IMR-90 (cell line): ENCODE measurements around the gene LILRB1. TPM values are rescaled to one million over a fixed set of nuclear protein-coding genes. Genes with fewer than 3 reads are reported as not detected.
A peak's percentile ranks its signal among the peaks of the same experiment; 100 is the strongest.

ENCODE experiments used
- ATAC-seq: fragments of 200-7000 bp; cut with Tn5 transposase; 2 replicates; pipeline ENCODE4 v1.9.1; 2020; ENCODE audit warnings: low read depth, mild to moderate bottlenecking, moderate library complexity
- BruUV-seq: library from RNA; stranded (reverse); fragments of 400-500 nt; replicated peaks from 2 replicates; lab custom pipeline; 2021; lab: Mats Ljungman, UMichigan
- CTCF ChIA-PET: fragments of 300-600 bp; formaldehyde crosslinking; extraction: SDS; loops from one replicate; lab custom pipeline; 2021; ENCODE audit warnings: antibody characterized with exemption; lab: Yijun Ruan, JAX
- POLR2A ChIA-PET: fragments of 300-600 bp; sonication (Branson Sonifier 250); formaldehyde crosslinking; loops from one replicate; lab custom pipeline; 2022; ENCODE audit warnings: antibody characterized with exemption; ENCODE audit not compliant: unreplicated experiment; lab: Charles Lee
- DNase-seq: peaks from one replicate; pipeline ENCODE4 v3.0.0; 2013
- H2AFZ ChIP-seq: replicated peaks from 2 replicates; pipeline ENCODE3; 2013; ENCODE audit warnings: low read length, mild to moderate bottlenecking; ENCODE audit not compliant: poor library complexity
- H2AK5ac ChIP-seq: 2 replicates; pipeline ENCODE4 v1.6.1; 2013; ENCODE audit warnings: low read depth, low read length, inconsistent platforms
- H2AK9ac ChIP-seq: replicated peaks from 2 replicates; pipeline ENCODE3; 2013; ENCODE audit warnings: mild to moderate bottlenecking, low read depth, low read length, moderate library complexity; ENCODE audit not compliant: poor library complexity
- H2BK120ac ChIP-seq: 2 replicates; pipeline ENCODE4 v1.6.1; 2013; ENCODE audit warnings: low read depth, low read length, inconsistent platforms
- H2BK15ac ChIP-seq: 3 replicates; pipeline ENCODE4 v1.6.1; 2013; ENCODE audit warnings: low read depth, low read length, inconsistent platforms
- H2BK20ac ChIP-seq: 2 replicates; pipeline ENCODE4 v1.6.1; 2013; ENCODE audit warnings: low read depth, mild to moderate bottlenecking, inconsistent platforms, low read length, moderate library complexity
- H2BK5ac ChIP-seq: 2 replicates; pipeline ENCODE4 v1.6.1; 2013; ENCODE audit warnings: mild to moderate bottlenecking, low read depth, low read length, inconsistent platforms; ENCODE audit not compliant: poor library complexity, severe bottlenecking
- H3K14ac ChIP-seq: replicated peaks from 2 replicates; pipeline ENCODE4 v1.6.1; 2013; ENCODE audit warnings: low read depth, low read length, inconsistent platforms
- H3K18ac ChIP-seq: 2 replicates; pipeline ENCODE4 v1.6.1; 2013; ENCODE audit warnings: low read depth, low read length, control low read depth
- H3K23ac ChIP-seq: 2 replicates; pipeline ENCODE4 v1.6.1; 2013; ENCODE audit warnings: low read depth, low read length, inconsistent platforms
- H3K27ac ChIP-seq: 2 replicates; pipeline ENCODE4 v1.5.1; 2013; ENCODE audit warnings: mild to moderate bottlenecking, control low read depth, low read length; ENCODE audit not compliant: insufficient read depth
- H3K27me3 ChIP-seq: 2 replicates; pipeline ENCODE4 v1.6.1; 2013; ENCODE audit warnings: low read length; ENCODE audit not compliant: control insufficient read depth, insufficient read depth
- H3K36me3 ChIP-seq: 2 replicates; pipeline ENCODE4 v1.6.1; 2013; ENCODE audit warnings: low read length, mixed read lengths; ENCODE audit not compliant: control insufficient read depth, insufficient read depth
- H3K4ac ChIP-seq: 2 replicates; pipeline ENCODE4 v1.6.1; 2013; ENCODE audit warnings: low read depth, low read length, inconsistent platforms
- H3K4me1 ChIP-seq: 2 replicates; pipeline ENCODE4 v1.6.1; 2013; ENCODE audit warnings: low read length, mixed read lengths; ENCODE audit not compliant: control insufficient read depth, insufficient read depth
- H3K4me2 ChIP-seq: 2 replicates; pipeline ENCODE4 v1.6.1; 2013; ENCODE audit warnings: low read depth, mild to moderate bottlenecking, control low read depth, low read length, moderate library complexity
- H3K4me3 ChIP-seq: 2 replicates; pipeline ENCODE4 v1.5.1; 2013; ENCODE audit warnings: low read depth, mild to moderate bottlenecking, control low read depth, low read length, moderate library complexity; ENCODE audit not compliant: insufficient read depth
- H3K56ac ChIP-seq: 2 replicates; pipeline ENCODE4 v1.6.1; 2013; ENCODE audit warnings: low read length, inconsistent platforms; ENCODE audit not compliant: insufficient read depth; ENCODE audit errors: extremely low read depth
- H3K79me1 ChIP-seq, 2 experiments: 2 replicates each; pipeline ENCODE4 v1.6.1; 2013; ENCODE audit warnings: low read length in 2 of 2, inconsistent platforms in 1 of 2, low read depth in 1 of 2
- H3K9ac ChIP-seq: 2 replicates; pipeline ENCODE4 v1.6.1; 2013; ENCODE audit warnings: low read depth, low read length, control low read depth
- H3K9me1 ChIP-seq: 2 replicates; pipeline ENCODE4 v1.6.1; 2013; ENCODE audit warnings: low read length, inconsistent platforms; ENCODE audit not compliant: insufficient read depth
- H3K9me3 ChIP-seq: 2 replicates; pipeline ENCODE4 v1.6.1; 2013; ENCODE audit warnings: low read length; ENCODE audit not compliant: control insufficient read depth, insufficient read depth
- H4K20me1 ChIP-seq: 2 replicates; pipeline ENCODE4 v1.6.1; 2013; ENCODE audit warnings: low read length, inconsistent platforms; ENCODE audit not compliant: insufficient read depth
- H4K5ac ChIP-seq: 2 replicates; pipeline ENCODE4 v1.6.1; 2013; ENCODE audit warnings: mild to moderate bottlenecking, low read depth, low read length, control low read depth
- H4K8ac ChIP-seq, 2 experiments: 2 replicates each; pipeline ENCODE4 v1.6.1; 2013; ENCODE audit warnings: low read depth in 2 of 2, low read length in 2 of 2, control low read depth in 1 of 2, inconsistent platforms in 1 of 2
- H4K91ac ChIP-seq: 2 replicates; pipeline ENCODE4 v1.6.1; 2013; ENCODE audit warnings: low read depth, low read length, inconsistent platforms; ENCODE audit not compliant: insufficient read depth
- CEBPB ChIP-seq: IDR thresholded peaks from 2 replicates; pipeline ENCODE4 v1.6.1; 2012; ENCODE audit warnings: low read depth, low read length, improper control_type of control experiment
- CTCF ChIP-seq: conservative IDR thresholded peaks from 2 replicates; pipeline ENCODE4 v1.5.1; 2012; ENCODE audit warnings: mild to moderate bottlenecking, low read depth, low read length, improper control_type of control experiment
- WGBS, 2 experiments: methylation state at CpG; one replicate each; pipeline versions ENCODE4 v1.1.5 to v1.1.7; 2013; ENCODE audit warnings: missing lambda C conversion rate in 2 of 2; ENCODE audit not compliant: insufficient read length in 1 of 2; ENCODE audit errors: extremely low coverage in 2 of 2; 5-methylcytosine and 5-hydroxymethylcytosine counted together
- dilution Hi-C: fragments of 300-500 bp; cut with HindIII; formaldehyde crosslinking; loops from one replicate; pipeline ENCODE4 v1.14.3; 2018; ENCODE audit warnings: low sequenced_read_pairs; ENCODE audit not compliant: unreplicated experiment
- in situ Hi-C: fragments of 300-500 bp; cut with MboI; formaldehyde crosslinking; loops from 3 replicates; pipeline ENCODE4 v1.14.3; 2019; ENCODE audit warnings: low sequenced_read_pairs, inconsistent platforms, mixed read lengths
- intact Hi-C: fragments of 100-400 bp; cut with micrococcal nuclease; formaldehyde crosslinking; loops from 2 replicates; pipeline ENCODE4 v1.10.0; 2022
- polyA plus RNA-seq, 3 experiments: library from polyadenylated mRNA; depleted of rRNA; stranded (reverse); fragments of >200 nt; gene quantifications; 2 replicates each; pipeline ENCODE4 v1.2.3, GENCODE V29; 2012; ENCODE audit warnings: low replicate concordance in 1 of 3
- total RNA-seq: library from RNA; depleted of rRNA; stranded (reverse); fragments of >200 nt; gene quantifications from 2 replicates; pipeline ENCODE4 v1.2.3, GENCODE V29; 2012

LILRB1 gene
- total and polyA plus RNA-seq, 2 of the 4 experiments (the other 2 are of a cell fraction): not detected

GRCh38 chr19:54674021-54674617 is 43.8 kb downstream of the LILRB1 start:
- dilution Hi-C loops: no loop called here
- CTCF ChIA-PET: interaction anchor here (0.9 to 2.0 kb wide), 3 partner anchors 14 to 193 kb away, joined by 3 to 8 read pairs (median 8); no protein-coding TSS in a partner anchor

More at GRCh38 chr19:54674021-54674617, 43.8 kb downstream of the LILRB1 start:
- no peak overlapping the region for H2AK5ac ChIP-seq
- H2BK120ac ChIP-seq: no peak overlapping the region
- H2AFZ ChIP-seq: no peak overlapping the region
- no peaks in the 10 kb centered on the region for H3K36me3 ChIP-seq
- no CpG with 5 or more reads among the region's 2 CpGs for WGBS, 2 experiments
- no peaks in the 10 kb centered on the region for H3K27me3 ChIP-seq
- no peak overlapping the region for H3K14ac ChIP-seq
- H2BK5ac ChIP-seq: no peak overlapping the region
- H3K56ac ChIP-seq: no peak overlapping the region
- H3K4me3 ChIP-seq: no peak overlapping the region
- no peak overlapping the region for H2AK9ac ChIP-seq
- no peak overlapping the region for H3K23ac ChIP-seq
- no peak overlapping the region for H3K4ac ChIP-seq
- H3K4me2 ChIP-seq: no peak overlapping the region
- H3K9me1 ChIP-seq: no peaks in the 10 kb centered on the region
- no peak overlapping the region for H2BK15ac ChIP-seq
- no peak overlapping the region for H4K5ac ChIP-seq
- H3K9ac ChIP-seq: no peak overlapping the region
- in situ Hi-C loops (no loop called here), intact Hi-C loops (no loop called here)
- DNase-seq: no peak
- H3K79me1 ChIP-seq: no peaks in the 10 kb centered on the region
- H3K9me3 ChIP-seq: peaks cover 12% of the 10 kb centered on the region; the same call in 1 of the 2 replicates
- H4K20me1 ChIP-seq: no peaks in the 10 kb centered on the region
- no peak for ATAC-seq
- no TSS peak for BruUV-seq
- no peak overlapping the region for H4K91ac ChIP-seq
- no peak overlapping the region for H4K8ac ChIP-seq
- TF ChIP-seq CTCF (peak; percentile 29; the same call in 1 of the 2 replicates), CEBPB (no peak)
- no peak overlapping the region for H3K27ac ChIP-seq
- no peak overlapping the region for H3K18ac ChIP-seq
- POLR2A ChIA-PET: no interaction called here
- H2BK20ac ChIP-seq: no peak overlapping the region
- no peaks in the 10 kb centered on the region for H3K4me1 ChIP-seq
